Loucy (cell line): ENCODE data around the gene ITGB8.

Source experiments
- H2AFZ ChIP-seq: fragments of 200-600 bp; sonication (generic); 2 replicates; pipeline ENCODE4 v1.6.0; 2016; ENCODE audit warnings: antibody characterized with exemption, mild to moderate bottlenecking, low read length, moderate library complexity
- H3F3A ChIP-seq: fragments of 200-600 bp; 2 replicates; pipeline ENCODE4 v1.6.0; 2016; ENCODE audit warnings: antibody characterized with exemption, low read depth, mild to moderate bottlenecking
- H3K27me3 ChIP-seq: fragments of 200-600 bp; sonication (generic); 2 replicates; pipeline ENCODE4 v1.6.1; 2014; ENCODE audit warnings: low read length, mild to moderate bottlenecking; ENCODE audit not compliant: insufficient read depth, poor library complexity, severe bottlenecking
- H3K36me3 ChIP-seq: fragments of 200-600 bp; sonication (generic); 2 replicates; pipeline ENCODE4 v1.6.1; 2016; ENCODE audit warnings: low read length; ENCODE audit not compliant: insufficient read depth
- H3K4me1 ChIP-seq: fragments of 200-600 bp; sonication (generic); 2 replicates; pipeline ENCODE4 v1.5.1; 2014; ENCODE audit warnings: low read length, mild to moderate bottlenecking; ENCODE audit not compliant: insufficient read depth, poor library complexity, severe bottlenecking
- H3K4me2 ChIP-seq: fragments of 200-600 bp; sonication (generic); 2 replicates; pipeline ENCODE4 v1.6.0; 2014; ENCODE audit warnings: antibody characterized with exemption, low read length, low read depth, mild to moderate bottlenecking; ENCODE audit not compliant: poor library complexity, severe bottlenecking
- H3K4me3 ChIP-seq: fragments of 200-600 bp; sonication (generic); 2 replicates; pipeline ENCODE4 v1.5.1; 2014; ENCODE audit warnings: low read length, mild to moderate bottlenecking, mixed read lengths; ENCODE audit not compliant: poor library complexity, severe bottlenecking
- H3K79me2 ChIP-seq: fragments of 200-600 bp; sonication (generic); 2 replicates; pipeline ENCODE4 v1.6.1; 2014; ENCODE audit warnings: low read length; ENCODE audit not compliant: insufficient read depth
- H3K9ac ChIP-seq: fragments of 200-600 bp; sonication (generic); 2 replicates; pipeline ENCODE4 v1.6.0; 2014; ENCODE audit warnings: mild to moderate bottlenecking, low read depth, low read length, moderate library complexity; ENCODE audit not compliant: poor library complexity, severe bottlenecking
- H3K9me2 ChIP-seq: fragments of 200-600 bp; sonication (generic); replicated peaks from 2 replicates; pipeline ENCODE4 v1.6.1; 2016; ENCODE audit warnings: low read depth, low read length, mixed read lengths
- H3K9me3 ChIP-seq: fragments of 200-600 bp; sonication (generic); 2 replicates; pipeline ENCODE4 v1.6.1; 2014; ENCODE audit warnings: mild to moderate bottlenecking, antibody characterized with exemption, low read length, low read depth; ENCODE audit not compliant: insufficient read depth
- H4K20me1 ChIP-seq: fragments of 200-600 bp; sonication (generic); 2 replicates; pipeline ENCODE4 v1.6.0; 2014; ENCODE audit warnings: antibody characterized with exemption, low read length, mild to moderate bottlenecking; ENCODE audit not compliant: insufficient read depth, poor library complexity, severe bottlenecking
- CTCF ChIP-seq: fragments of 200-600 bp; sonication (generic); conservative IDR thresholded peaks from 2 replicates; pipeline ENCODE4 v1.5.1; 2014; ENCODE audit warnings: mild to moderate bottlenecking, antibody characterized with exemption, low read length
- EZH2phosphoT487 ChIP-seq: fragments of 200-600 bp; IDR thresholded peaks from 2 replicates; pipeline ENCODE4 v1.6.1; 2018; ENCODE audit warnings: antibody characterized with exemption, mild to moderate bottlenecking, moderate library complexity, borderline replicate concordance

ITGB8 gene

GRCh38 chr7:20352573-20353306, 22.0 kb downstream of the ITGB8 start:
- Histone ChIP-seq H3K9ac (no peak overlapping the region), H3K27me3 (no peaks in the 10 kb centered on the region), H3K4me2 (no peak overlapping the region), H4K20me1 (no peaks in the 10 kb centered on the region), H3K36me3 (no peaks in the 10 kb centered on the region), H3K9me2 (no peaks in the 10 kb centered on the region), H3K4me3 (no peak overlapping the region), H3K79me2 (no peaks in the 10 kb centered on the region), H3K4me1 (peaks cover 11% of the 10 kb centered on the region), H2AFZ (no peak overlapping the region), H3K9me3 (no peaks in the 10 kb centered on the region), H3F3A (no peaks in the 10 kb centered on the region)
- TF ChIP-seq CTCF (no peak), EZH2phosphoT487 (no peak)

DNA sequence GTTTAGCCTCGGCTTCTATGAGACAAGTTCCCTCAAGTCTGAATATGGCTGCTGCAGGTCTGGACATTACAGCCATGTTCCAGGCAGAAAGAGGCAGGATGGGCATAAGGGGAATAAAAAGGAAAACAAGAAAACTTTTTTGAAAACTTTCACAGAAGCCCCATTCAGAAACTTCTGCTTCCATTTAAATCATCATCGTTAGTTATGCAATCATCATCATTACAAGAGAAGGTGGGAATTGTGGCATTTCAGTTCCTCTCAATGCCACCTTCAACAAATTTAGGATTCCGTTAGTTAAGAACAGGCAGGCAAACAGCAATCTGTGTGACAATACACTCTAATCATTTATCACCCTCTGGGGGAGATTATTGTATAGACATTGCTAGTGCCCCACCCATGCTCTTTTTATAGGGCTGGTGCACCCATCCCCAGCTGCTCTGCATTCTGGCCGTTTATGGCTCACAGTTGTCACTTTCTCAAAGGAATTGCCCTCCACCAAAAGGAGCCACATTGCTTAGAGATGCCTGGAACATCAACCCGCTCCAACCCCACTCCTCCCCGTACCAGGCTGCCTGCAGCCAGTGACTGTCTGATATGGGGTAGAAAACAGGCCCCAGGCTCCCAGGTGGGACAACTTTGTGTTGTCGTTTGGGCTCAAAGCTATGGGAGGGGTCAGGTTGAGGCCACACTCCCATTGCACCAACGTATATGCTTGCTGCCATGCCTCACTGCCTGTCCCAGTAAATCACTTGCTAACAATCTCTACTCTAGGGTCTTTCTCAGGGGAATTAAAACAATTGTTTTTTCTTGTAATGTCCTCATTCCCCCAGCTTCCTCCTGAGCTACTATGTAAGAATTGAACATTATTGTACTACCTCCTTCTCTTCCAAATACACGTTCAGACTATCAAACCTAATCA, 24.2 kb downstream of the ITGB8 start:
- Histone ChIP-seq H3F3A (no peaks in the 10 kb centered on the region), H4K20me1 (no peaks in the 10 kb centered on the region), H3K36me3 (no peaks in the 10 kb centered on the region), H3K9me2 (no peaks in the 10 kb centered on the region), H3K4me2 (no peak overlapping the region), H3K4me3 (no peak overlapping the region), H3K79me2 (no peaks in the 10 kb centered on the region), H3K9ac (no peak overlapping the region), H3K27me3 (no peaks in the 10 kb centered on the region), H3K9me3 (no peaks in the 10 kb centered on the region), H3K4me1 (peaks cover 11% of the 10 kb centered on the region), H2AFZ (no peak overlapping the region)
- TF ChIP-seq EZH2phosphoT487 (no peak), CTCF (no peak)

- H3K4me2 ChIP-seq = no peak overlapping the region
- no peaks in the 10 kb centered on the region for H3K9me3 ChIP-seq
- TF ChIP-seq EZH2phosphoT487 (no peak), CTCF (no peak)
- H3F3A ChIP-seq = no peaks in the 10 kb centered on the region
- H3K4me3 ChIP-seq = no peak overlapping the region
- peaks cover 11% of the 10 kb centered on the region for H3K4me1 ChIP-seq
- H3K9ac ChIP-seq = no peak overlapping the region
- no peak overlapping the region for H2AFZ ChIP-seq
- no peaks in the 10 kb centered on the region for H3K27me3 ChIP-seq
- H3K36me3 ChIP-seq = no peaks in the 10 kb centered on the region
- H3K9me2 ChIP-seq = no peaks in the 10 kb centered on the region
- H3K79me2 ChIP-seq = no peaks in the 10 kb centered on the region
- H4K20me1 ChIP-seq = no peaks in the 10 kb centered on the region
Measured at GRCh38 chr7:20358106-20358505, 27.4 kb downstream of the ITGB8 start.
